HPDE6-E6E7 (cell line): Measurements from ENCODE around the gene KLF2.
"Not testable (repeated sequence)": the region's sequence is repeated elsewhere in the genome, so short reads cannot be mapped to it uniquely, and the experiment has no call there.

Experiments used
- DNase-seq: peaks from one replicate; pipeline ENCODE4 v3.0.0; 2011; ENCODE audit warnings: missing footprints; ENCODE audit errors: extremely low spot score

The KLF2 gene

DNA sequence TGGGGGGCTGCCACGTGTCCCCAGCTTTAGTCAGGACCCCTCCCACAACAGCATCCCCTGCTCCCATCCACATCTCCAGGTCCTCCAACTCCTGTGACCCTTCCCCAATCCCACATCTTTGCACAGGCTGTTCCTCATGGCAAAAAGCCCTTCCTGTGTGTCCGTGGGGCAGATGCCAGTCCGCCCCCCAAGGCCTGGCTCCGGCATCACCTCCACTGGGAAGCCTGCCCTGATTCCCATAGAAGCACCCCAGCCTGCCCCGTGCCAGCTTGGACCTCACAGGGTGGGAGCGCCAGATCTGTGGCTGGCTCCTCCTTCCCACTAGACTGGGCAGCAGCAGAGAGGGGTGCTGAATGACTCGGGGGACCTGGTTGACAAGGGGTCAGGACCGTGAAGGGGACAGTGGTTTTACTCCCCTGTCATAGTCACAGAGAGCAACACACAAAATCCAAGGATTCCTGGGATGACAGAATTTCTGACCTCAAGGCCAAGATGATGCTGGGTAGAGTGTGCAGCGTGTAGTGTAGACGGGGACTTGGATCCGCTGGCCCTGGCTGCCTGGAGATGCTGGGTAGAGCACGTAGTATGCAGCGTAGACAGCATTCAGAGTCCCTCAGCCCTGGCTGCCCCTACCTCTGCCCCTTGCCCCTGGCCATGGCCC lies 13.3 kb downstream of the KLF2 start:
- DNase-seq = no peak

DNA sequence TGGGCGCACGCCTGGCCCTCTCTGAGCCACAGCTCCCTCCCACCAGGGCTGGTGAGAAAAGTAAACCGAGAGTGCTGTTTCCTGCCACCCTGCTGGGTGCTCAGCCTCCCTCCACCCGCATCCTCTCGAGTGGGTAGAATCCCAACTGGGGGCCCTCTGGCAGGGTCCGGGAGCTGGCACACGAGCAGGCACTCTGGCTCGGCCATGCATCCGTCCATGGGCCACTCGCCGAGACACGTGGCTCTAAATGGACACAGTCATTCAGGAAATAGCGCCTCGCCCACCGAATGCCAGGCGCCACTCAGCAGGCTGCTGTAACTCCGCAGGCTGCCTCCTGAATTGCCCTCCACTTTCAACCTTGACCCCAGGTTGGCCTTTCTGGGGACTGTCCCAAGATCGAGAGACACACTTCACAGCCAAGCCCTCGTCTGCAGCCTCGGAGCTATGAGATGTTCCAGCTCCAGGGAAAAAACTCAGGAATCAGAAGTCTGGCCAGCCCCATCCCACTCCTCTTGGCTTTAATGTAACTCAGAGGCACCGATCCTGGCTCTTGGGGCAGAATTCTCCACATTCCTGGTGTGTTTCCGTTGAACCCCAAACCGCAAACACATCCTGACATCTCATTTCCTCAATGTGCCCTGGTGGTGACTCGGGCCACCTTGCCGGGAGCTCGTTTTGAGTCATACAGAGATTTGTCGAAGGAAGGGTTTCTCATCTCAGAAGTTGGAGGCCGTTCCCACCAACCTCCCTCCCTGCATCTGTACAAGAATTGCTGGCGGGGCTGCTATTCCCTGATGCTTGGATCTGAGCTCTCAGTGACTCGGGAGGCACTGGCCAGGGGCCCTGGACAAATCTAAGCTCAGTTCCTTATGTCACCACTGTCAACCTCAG lies 14.1 kb downstream of the KLF2 start:
- DNase-seq = no peak

DNA sequence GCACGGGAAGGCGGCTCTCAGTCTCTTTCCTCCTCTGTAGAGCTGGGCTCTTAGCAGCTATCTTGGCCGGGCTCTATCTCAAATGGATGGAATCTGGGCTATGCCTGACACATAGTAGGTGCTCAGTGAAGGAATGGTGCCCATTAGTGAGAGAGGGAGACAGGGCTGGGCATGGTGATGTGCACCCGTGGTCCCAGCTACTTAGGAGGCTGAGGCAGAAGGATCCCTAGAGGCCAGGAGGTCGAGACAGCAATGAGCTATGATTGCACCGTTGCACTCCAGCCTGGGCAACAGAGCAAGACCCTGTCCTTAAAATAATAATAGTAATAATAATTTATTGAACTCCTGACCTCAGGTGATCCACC lies 14.7 kb downstream of the KLF2 start:
- no peak for DNase-seq

DNA sequence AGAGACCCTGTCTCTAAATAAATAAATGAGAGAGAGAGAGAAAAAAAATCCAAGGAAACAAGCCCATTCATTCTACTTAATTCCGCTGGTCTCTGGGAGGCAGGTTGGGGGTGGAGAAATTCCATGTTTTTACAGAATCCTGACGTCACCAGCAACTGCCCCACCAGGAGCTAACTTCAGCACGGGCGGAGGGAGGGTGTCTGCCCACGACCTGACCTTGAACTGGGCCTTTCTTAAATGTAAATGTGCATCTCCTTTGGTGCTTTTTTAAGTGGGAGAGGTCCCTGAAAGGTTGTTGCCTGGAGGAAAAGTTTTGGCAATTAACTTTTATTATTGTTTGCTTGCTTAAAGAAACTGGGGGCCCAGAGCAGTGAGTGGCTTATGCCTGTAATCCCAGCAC lies 15.5 kb downstream of the KLF2 start:
- no peak for DNase-seq

DNA sequence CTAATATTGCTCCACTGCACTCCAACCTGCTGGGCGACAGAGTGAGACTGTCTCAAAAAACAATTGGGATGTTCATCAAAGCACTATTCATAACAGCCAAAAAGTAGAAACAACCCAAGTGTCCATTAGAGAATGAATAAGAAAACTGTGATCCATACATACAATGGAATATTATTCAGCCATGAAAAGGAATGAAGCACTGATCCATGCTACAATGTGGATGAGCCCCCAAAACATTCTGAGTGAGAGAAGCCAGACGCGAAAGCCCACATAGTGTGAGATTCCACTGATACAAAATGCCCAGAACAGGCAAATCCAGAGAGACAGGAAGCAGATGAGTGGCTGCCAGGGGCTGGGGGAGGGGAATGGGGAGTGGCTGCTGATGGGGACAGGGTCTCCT lies 16.0 kb downstream of the KLF2 start:
- no peak for DNase-seq

DNA sequence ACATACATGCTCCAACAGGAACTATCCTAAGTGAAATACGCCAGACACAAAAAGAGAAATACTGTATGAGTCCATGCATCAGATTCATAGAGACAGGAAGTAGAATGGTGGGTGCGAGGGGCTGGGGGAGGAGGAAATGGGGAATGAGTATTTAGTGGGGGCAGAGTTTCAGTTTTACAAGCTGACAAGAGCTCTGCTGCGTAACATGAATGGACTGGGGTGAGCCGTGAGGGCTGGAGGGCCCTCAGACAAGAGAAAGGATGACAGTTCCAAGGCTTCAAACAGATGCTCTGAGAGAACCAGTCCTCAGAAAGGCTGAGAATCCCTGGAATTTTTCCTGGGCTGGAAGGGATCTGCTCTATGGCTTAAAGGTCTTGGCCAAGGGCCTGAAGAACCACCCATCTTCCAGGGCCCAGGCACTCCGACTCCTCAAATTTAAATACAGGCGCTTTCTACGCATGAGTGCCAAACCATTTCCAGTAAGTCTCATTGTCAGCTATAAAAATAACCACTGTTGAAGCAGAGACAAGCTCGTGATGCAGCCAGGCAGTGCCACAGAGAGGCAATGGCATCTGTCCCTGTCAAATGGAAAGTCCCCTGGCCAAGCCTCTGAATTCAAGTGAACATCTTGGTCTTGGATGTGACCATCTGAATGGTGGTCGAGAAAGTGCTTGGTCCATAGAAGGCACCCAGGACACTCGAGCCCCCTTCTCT lies 17.5 kb downstream of the KLF2 start:
- DNase-seq = no peak

DNA sequence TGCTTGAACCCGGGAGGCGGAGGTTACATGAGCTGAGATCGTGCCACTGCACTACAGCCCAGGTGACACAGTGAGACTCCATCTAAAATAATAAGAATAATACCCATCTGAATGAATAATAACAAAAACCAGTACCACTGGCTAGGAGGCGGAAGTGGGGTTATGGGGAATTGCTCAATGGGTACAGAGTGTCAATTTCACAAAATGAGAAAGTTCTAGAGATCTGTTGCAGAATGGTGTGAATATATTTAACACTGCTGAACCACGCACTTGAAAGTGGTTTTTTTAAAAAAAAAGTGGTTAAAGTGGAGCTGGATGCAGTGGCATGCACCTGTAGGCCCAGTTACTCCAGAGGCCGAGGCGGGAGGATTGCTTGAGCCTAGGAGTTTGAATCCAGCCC lies 18.5 kb downstream of the KLF2 start:
- DNase-seq = no peak

DNA sequence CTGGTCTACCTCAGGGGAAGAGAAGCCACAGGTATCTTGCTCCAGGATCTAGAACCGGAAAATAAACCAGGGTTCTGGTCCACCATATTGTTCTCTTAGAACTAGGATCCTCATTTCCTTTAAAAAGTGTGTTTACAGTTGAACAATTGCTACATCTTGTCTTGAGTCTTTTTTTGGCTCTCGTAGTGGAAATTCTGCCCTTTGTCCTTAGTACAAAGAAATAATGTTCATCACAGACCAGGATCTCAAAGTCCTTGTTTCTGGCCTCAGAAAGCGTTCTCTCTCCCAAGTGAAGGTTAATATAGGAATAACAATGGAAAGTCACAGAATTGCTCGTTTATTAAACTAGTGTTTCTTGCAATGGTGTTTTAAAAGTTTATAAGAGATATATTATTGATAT lies 20.8 kb downstream of the KLF2 start:
- DNase-seq = no peak

DNA sequence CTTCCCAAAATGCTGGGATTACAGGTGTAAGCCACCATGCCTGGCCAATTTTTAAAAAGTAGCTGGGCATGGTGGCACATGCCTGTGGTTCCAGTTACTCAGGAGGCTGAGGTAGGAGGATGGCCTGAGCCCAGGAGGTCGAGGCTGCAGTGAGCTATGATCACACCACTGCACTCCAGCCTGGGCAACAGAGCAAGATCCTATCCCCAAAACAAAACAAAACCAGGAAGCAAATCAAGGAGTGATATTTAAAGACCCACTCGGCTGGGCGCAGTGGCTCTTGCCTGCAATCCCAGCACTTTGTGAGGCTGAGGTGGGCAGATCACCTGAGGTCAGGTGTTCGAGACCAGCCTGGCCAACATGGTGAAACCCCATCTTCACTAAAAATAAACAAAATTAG lies 22.5 kb downstream of the KLF2 start:
- not testable (repeated sequence) for DNase-seq

DNA sequence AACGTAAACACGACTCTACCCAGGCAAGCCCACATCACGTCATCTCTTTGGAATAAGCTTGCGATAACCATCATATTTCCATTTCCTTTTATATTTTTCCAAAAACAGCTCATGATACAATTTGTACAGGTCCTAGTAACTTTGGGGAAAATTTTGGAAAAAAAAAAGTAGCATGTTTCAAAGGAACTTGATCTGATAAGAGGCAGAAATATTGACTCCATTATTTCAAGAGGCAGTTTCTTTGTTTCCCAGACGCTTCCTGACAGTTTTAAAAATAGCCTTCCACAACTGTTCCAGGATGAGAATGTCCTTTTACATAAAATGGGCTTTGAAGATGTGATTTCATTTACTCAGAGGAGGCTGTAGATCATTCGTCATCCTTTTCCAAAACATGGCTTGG lies 23.1 kb downstream of the KLF2 start:
- no peak for DNase-seq

DNA sequence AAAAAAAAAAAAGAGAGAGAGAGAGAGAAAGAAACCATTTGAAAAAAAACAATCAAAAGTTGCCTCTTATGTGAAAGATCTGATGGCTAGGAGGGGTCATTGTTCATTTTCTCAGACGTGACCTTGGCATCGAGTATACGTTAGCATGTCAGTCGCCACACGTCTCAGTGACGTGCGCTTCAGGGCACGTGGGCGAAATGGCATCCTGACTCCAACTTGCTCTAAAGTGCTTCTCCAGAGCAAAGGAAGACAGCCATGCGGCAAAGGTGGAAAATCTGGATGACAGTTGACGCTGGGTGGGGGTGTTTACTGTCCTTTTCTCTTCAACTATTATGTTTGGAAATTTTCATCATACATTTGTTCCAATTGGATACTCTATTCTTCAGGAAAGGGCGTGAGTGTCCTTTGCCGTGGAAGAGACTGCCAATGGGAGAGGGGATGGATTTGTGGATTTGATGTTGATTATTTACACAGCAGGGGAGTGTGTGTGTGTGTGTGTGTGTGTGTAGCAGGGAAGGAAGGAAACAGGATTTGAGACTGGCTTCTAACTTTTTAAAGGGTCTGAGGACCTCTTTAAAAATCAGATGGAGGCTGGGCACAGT lies 25.0 kb downstream of the KLF2 start:
- no peak for DNase-seq

DNA sequence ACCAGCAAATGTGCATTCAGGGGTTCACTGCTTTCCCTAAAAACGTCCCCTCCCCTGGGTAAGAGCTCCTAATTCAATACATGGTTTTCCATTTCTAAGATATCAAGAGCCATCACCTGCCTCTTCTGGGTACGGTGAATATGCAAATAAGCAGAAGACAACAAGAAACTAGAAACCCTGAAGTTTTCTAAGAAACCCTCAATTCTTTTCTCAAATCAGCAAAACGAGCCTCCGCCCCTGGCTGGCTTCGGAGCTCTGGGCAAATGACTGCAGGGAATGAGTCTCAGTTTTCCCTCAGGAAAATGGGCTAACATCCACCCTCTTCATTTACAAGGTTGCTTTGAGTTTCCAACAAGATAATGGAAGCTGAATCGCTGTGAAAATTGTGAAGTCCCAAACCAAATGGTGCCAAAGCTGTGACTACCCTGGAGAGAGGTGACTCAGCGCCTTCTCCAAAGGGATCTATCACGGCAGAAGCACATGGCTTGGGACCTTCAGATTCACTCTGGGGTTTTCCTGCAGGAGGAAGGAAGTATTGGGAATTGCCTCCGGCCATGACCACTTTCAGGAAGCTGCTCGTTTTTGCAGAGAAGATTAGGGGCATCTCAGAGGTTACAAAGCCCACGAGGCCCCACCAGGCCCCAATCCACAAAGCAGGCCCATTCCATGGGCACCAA lies 26.6 kb downstream of the KLF2 start:
- no peak for DNase-seq

DNA sequence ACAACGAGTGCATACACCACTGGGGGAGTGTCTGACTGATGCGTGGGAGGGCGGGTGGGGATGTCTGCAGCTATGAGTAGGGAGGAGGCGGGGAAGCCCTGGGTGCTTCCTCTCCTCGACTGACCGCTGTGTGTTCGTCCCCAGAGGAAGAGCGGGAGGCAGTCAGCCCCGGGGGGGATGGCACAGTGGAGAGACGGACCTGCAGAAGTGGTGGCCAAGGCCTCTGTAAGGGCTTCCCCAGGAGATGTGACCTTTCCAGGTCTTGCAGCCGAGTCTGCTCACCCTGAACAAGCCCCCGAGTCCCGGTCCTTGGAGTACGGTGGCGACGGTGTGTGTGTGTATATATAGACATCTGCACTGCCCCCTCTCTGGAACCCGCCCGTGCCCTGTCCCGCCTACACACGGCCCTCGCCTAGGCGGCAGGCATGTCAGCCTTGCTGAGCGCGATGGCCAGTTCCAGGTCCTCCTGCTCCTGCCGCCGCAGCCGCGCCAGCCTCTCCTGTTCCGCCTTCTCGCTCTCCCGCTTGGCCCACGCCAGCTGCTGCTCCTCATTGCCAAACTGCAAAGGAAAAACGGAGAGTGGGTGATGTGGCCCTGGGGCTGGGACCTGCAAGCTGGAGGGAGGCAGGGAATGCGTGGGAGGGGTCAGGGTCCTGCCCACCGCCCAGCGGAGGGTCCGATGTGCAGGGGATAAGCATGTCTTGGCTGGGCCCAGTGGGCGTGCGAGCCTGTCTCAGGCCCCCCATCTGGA lies 30.8 kb downstream of the KLF2 start:
- no peak for DNase-seq

DNA sequence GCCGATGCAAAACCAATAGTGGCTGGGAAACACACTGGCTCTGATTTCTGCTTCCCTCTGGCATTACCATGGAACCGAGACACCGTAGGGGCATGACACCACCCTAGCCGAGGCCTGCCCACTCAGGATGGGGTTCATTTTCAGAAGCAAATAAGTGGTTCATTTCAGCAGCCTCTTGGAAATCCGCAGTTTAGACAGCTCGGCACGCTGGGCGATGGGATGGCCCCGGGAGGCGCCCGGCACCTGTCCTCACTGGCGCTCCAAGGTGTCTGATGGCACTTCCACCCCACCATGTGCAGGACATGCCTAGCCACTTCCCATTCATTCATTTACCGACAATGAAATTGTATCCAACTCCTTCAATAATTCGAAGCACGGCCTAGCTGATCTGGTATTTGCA lies 33.8 kb downstream of the KLF2 start:
- no peak for DNase-seq

DNA sequence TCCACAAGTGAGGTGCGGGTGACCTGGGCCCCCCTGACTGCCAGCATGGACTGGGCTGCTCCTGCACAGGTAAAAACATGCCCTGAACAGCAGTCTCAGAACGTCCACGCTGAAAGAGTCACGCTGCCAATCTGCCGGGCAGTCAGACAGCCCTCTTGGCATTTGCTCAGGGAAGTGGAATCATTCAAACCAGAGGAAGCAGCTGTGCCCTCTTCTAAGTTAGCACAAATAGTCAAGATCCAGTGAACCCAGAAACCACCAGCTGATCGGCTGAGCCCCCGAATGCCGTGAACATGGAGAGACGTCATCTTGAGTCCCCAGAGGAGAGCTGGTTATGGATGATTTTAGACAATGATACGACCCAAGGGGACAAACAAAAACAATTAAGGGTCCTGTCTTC lies 34.4 kb downstream of the KLF2 start:
- DNase-seq = no peak

DNA sequence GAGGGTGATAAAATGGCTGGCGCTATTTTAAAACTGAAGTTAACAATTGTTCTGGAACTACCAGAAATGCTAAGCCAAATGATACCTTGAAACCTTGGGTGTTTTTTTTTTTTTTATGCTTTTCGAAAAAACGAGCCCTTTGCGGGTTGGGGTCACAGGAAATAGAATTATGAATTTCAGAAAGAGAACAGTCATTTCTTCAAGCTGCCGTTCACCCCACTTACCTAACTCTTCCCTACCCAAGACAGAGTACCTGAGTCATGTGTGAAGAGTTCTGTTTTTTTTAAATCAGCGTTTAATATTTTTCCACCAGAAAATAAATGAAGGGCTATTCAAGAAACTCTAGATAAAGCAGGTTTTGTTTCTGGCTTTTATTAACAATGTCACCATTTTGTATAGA lies 35.3 kb downstream of the KLF2 start:
- DNase-seq = no peak

DNA sequence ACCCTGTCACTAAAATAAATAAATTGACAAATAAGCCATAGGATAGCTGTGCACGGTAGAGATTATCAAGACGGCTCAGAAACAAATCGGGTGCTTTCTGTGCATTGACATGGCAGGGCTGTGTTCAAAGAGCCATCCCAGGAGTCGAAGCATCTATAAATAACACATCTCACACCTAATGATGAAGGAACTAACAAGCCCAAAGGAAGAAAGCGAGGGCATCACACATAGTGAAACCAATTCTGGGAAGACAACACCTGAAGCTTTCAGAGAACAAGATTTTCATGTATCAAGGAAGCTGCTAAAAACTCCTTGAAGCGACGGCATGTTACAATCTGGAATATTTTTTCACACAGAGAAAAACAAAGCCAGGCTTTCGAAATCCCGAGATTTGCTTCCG lies 36.1 kb downstream of the KLF2 start:
- no peak for DNase-seq

DNA sequence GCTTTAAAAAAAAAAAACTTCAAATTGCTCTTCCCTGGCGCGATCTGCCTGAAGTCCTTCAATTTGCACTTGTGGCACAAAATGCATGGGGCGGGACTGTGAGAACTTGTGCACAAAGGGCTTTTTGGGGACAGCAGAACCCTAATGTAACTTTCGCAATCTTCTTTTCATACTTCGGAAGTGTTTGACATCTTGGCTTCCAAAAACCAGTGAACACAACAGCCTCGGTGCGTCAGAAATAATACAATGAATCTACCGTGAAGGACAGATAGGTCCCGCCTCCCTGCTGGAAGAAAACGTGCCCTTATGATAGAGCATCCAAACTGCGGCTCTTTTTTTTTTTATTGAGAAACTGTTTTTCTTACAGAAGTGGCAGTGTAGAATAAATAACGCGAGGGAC lies 36.6 kb downstream of the KLF2 start:
- DNase-seq = no peak

DNA sequence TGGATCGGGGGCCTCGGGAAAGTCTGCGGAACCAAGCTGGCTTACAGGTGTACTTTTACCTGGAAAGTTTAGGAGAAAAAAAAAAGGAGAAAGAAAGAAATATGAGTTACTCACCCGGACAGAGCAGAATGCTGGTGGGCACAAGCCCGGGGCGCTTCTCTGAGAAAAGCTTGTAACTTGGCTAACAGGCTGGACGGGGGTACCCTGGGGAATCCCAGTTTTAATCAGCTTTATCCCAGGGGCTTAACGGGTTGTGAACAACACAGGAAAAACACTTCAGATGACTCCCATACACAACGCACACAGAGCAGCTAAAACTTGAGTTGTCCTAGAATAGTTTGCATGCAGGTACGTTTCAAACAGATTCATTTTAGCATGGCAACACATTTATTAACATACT lies 37.3 kb downstream of the KLF2 start:
- no peak for DNase-seq

DNA sequence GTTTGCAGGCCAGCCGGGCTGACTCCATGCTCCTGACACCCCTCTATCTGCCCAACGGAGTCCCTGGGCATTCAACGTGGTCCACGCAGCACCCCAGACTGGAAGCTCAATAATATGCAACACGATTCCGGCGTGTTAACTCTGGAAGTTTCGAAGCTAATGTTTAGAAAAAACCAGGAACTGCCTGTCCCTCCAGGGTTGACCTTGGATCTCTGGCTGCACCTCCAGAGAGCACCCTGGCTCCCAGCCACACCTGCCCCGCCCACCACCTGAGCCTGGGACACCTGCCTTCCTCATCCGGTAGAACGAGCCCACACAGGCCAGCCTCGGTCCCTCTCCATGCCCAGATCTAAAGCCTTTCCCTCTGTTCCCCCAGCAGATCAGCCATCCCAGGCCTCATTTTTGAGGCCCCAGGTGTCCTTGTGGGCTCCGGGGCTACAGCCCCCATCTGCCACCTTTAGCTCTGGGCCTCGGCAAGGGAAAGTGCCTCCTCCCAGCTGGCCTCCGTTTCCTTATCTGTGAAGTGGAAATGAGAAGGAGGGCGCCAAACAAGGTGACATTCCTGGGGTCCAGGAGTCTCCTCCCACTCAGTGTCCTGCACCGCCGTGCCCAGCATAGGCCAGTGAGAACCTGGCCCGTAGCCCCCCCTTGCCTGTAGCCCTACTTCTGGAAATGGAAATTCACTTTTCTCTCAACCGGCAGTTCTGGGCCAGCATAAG lies 38.7 kb downstream of the KLF2 start:
- DNase-seq = peak; percentile 41

DNA sequence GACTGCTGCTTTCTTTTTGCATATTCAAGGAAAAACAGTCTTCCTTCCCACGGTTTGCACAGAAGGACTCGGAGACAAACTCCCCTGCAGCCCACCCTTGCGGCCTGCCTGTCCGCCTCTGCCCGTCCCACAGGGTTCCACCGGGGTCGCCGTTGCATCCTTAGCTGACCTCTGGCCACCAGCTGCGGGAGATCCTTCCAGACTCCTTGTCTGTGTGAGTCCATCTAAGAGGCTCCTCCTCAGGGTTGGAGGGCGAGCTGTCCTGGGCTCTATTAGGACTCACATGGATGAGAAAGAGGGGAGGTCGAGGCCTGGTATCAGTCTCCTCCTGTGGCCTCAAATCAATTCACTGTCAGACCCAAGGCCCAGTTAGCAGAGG lies 39.2 kb downstream of the KLF2 start:
- DNase-seq = no peak
